ENCODE results near the gene APIP. TPM values are rescaled to one million over a fixed set of nuclear protein-coding genes. Genes with fewer than 3 reads are reported as not detected.

APIP gene
- total and polyA plus RNA-seq, 2 of the 8 experiments (the other 6 are each of a cell fraction or from before 2014, with no cell fraction given), result 10.4 to 25.7 TPM

GRCh38 chr11:34850334-34850733 is 65.8 kb downstream of the APIP start (continued):
- TF ChIP-seq PHF8 (conservative IDR thresholded peaks at IDR 0.05; ENCODE audit: low read depth, low read length), result no peak
- TF ChIP-seq CTCF (IDR thresholded peaks at IDR 0.05; ENCODE audit: control extremely low read depth in 1 of 3, insufficient read depth in 1 of 3, low read depth in 1 of 3, low read length in 3 of 3), result no peak
- TF ChIP-seq BACH1 (IDR thresholded peaks at IDR 0.05; ENCODE audit: low read length), result no peak
- no peak for TF ChIP-seq RNF2 (IDR thresholded peaks at IDR 0.05; ENCODE audit: borderline replicate concordance, low read depth, low read length, missing control alignments, poor library complexity, severe bottlenecking)
